GM04504 (cell line): ENCODE data around the gene TAF6.

Experiments
- DNase-seq: peaks from one replicate; pipeline ENCODE4 v3.0.0-alpha.2; 2012; ENCODE audit warnings: low read depth

Gene TAF6

DNA sequence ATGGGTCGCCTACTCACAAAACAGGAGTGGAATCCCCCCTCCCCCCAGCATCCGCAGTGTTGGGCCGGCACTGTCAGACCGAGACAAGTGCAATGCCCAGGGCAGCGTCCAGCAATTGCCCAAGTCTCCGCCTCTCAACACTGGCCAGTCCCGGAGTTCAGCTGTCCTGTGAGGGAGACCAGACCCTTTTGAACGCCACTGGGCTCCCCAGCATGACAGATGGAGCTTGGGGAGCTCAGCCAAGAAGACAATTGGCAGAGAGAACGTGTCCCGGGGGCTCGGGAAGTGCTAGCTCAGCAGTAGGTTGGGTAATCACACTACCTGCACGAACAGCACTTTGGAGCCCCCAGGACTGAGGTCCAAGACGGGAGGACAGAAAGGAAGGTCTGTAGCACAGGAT lies 25.7 kb downstream of the TAF6 start:
- DNase-seq, result no peak

DNA sequence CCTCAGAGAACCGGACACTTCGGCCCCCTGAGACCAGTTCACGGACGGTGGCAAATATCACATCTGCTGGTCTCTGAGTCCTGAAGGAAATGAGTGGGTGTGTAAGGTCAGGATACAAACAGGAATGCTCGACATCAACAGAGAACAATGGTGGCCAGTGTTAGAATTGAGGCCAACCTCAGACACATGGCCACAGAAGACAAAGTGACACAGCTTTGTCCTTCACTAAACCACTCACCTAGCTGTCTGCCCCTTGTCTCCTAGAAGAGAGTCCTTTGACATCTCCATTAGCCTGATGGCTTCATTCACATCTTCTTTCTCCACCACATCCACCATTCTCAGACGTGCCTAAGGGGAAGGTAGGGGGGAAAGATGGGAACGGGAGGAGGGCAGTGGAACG lies 26.1 kb downstream of the TAF6 start:
- DNase-seq, result no peak

DNA sequence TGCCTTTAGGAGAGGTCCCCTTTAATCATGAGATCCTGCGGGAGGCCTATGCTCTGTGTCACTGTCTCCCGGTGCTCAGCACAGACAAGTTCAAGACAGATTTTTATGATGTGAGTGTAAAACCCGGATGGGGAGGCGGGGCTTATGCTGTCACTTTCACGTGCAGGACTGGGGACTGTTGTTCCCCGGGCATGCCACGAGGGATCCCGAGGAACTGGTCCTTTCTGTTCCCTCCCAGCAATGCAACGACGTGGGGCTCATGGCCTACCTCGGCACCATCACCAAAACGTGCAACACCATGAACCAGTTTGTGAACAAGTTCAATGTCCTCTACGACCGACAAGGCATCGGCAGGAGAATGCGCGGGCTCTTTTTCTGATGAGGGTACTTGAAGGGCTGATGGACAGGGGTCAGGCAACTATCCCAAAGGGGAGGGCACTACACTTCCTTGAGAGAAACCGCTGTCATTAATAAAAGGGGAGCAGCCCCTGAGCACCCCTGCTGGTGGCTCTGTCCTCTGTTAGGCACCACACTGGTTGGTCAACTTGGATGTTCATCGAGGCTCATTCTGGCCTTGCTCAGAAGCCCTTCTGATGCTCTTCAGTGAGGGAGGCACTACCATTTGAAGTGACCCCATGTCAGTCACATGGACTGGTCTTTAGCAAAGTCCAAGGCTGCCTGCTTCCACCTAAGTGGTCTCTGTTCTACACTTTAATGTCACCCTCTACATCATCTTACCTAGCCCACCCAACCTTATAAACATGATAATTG lies 27.6 kb downstream of the TAF6 start:
- DNase-seq, result no peak

DNA sequence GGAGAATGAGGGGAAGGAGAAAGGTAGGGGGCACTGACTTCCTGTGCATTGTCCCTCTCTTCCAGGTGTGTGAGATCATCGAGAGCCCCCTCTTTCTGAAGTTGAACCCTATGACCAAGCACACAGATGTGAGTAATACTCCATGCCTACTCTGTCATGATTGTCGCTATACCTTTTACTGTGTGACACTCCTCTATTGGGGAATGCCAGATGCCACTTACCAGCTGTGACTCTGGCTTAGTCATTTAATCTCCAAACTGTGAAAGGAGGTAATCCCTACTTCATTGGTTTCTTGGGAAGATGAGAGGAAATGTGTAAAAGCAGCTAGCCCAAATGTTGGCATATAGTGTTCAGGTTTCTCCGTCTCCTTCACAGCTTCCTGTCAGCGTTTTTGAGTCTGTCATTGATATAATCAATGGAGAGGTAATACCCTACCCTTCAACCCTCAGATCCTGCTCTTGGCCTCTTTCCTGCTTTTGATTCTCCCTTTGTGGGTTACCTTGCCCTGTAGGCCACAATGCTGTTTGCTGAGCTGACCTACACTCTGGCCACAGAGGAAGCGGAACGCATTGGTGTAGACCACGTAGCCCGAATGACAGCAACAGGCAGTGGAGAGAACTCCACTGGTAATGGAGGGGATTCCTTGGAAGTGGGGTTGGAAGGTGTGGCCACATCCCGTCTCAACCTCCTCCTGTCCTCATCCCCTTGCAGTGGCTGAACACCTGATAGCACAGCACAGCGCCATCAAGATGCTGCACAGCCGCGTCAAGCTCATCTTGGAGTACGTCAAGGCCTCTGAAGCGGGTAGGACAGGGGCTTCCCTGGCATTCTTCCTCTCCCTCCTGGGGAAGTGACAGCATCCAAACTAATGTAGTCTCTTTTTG lies 28.4 kb downstream of the TAF6 start:
- no peak for DNase-seq

DNA sequence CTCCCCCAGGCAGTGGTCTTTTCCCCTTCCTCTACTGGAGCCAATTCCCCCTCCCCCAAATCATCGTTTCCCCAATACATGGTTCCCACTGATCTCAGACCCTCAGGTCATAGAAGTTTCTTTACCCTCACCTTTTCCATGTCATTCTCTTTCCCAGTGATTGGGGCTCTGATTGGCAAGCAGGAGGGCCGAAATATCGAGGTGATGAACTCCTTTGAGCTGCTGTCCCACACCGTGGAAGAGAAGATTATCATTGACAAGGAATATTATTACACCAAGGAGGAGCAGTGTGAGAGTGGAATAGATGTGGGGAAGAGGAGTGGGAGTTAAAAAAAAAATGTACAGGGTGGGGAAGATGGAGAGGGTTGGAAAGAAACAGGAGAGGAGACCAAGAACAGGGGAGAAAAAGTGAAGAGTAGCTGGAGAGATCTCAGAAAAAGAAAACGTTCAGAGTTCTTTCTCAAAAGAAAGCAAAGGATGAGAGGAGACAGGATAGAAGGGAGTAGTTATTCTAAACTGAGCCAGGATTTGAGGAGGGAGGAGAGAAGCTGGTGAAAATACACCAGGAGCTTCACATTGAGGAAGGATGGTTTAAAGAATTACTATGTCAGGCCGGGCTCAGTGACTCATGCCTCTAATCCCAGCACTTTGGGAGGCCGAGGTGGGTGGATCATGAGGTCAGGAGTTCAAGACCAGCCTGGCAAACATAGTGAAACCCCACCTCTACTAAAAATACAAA lies 29.5 kb downstream of the TAF6 start:
- no peak for DNase-seq

DNA sequence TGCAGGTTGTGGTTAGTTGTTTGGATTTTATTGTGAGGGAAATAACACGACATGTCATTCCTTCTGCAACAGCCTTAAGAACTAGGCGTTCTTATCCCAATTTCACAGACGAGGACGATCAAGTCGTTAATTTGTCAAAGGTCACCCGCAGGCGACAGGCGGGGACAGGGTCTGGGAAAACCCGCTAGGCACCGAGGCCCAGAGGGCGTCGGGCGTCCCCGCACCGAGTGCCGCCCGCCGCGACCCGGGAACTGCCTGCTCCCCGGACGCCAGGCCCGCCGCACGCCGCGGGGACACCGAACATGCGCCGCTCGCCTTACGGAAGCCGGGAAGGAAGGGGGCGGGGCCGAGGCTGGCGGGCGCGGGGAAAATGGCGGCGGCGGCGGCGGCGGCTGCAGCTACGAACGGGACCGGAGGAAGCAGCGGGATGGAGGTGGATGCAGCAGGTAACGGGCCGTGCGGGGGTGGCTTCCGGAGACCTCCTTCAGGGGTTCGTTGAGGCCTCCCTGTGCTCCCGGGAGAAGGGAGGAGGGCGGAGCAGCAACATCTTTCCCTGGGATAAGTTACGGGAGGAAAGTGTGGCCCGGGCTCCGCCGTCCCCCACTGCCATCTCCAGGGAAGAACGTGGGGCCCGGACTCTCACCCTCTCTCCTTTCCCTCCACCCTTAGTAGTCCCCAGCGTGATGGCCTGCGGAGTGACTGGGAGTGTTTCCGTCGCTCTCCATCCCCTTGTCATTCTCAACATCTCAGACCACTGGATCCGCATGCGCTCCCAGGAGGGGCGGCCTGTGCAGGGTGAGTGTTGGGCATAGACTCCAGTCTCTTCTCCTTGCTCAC lies 30.3 kb downstream of the TAF6 start, which contains the start of gene COPS6:
TSS of gene COPS6 (plus strand) at position 349 of the 837 bp plus-strand sequence. CDS start at position 371, 22 bp downstream.
- DNase-seq, result peak; percentile 55

DNA sequence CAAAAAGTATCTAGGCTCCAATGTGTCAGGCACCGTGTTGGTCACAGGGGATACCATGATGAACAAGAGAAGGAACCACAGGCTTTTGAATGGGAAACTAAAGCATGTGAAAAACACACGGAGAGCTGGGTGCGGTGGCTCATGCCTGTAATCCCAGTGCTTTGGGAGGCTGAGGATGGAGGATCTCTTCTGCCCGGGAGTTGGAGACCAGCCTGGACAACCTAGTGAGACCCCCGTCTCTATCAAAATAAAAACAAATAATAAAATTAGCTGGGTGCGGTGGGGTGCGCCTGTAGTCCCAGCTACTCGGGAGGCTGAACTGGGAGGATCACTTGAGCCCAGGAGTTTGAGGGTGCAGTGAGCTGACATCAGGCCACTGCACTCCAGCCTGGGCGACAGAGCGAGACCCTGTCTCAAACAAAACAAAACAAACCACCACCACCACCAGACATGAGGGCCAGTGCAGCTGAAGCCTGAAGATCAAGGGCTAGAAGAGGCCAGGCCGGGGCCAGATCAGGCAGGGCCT lies 31.0 kb downstream of the TAF6 start:
- DNase-seq, result no peak

DNA sequence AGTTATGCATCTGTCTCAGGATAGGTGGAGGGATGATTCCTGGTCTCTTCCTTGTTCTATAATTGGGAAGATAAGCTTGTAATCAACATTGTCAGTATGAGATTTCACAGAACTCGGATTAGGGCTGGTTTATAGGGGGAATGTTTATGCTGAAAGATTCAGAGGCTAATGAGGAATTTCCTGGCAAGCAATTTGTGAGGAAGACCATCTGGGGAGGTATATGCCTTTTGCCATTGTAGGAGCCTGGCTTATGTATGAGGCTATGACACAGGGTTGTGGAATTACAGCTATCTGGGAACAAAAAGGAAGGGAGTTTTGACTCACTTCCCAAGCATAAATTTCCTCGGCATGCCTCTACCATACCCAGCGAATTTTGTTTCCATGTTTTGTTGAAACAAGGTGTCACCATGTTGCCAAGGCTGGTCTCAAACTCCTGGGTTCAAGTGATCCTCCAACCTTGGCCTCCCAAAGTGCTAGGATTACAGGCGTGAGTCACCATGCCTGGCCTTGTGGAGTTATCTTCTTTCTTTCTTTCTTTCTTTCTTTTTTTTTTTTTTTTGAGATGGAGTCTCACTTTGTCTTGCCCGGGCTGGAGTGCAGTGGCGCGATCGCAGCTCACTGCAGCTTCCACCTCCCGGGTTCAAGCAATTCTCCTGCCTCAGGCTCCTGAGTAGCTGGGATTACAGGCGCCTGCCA lies 32.0 kb downstream of the TAF6 start:
- DNase-seq, result peak; percentile 97

DNA sequence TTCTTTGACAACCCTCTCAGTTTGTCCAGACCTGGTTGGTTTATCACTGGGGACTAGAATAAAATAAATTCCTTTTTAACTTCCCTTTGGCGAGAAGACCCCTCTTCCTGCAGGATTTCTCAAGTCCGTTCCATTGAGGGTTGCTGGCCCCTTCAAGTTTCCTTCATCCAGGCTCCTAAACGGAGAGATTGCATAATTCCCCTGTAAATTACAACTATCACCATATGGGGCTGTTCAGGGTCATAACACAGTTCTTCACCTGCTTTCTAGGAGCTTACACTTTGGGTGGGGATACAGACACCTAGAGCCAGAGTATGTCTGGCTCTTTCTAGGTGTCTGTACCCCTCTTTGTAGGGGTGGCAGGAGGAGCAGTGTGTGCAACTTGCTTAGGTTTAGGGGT lies 33.6 kb downstream of the TAF6 start:
- no peak for DNase-seq

DNA sequence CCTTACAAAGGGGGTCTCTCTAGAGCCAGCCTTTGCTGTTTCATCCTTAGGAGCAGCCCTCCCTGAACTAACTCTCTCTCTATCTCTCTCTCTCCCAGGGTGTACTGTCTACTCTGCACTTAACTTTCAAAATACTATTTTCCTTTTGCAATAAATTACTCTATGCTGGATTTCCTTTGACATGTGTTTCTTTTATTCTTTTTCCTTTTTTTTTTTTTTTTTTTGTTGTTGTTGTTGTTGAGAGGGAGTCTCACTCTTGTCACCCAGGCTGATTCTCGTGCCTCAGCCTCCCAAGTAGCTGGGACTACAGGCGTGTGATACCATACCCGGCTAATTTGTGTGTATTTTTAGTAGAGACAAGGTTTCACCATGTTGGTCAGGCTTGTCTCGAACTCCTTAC lies 36.2 kb downstream of the TAF6 start:
- DNase-seq, result no peak

DNA sequence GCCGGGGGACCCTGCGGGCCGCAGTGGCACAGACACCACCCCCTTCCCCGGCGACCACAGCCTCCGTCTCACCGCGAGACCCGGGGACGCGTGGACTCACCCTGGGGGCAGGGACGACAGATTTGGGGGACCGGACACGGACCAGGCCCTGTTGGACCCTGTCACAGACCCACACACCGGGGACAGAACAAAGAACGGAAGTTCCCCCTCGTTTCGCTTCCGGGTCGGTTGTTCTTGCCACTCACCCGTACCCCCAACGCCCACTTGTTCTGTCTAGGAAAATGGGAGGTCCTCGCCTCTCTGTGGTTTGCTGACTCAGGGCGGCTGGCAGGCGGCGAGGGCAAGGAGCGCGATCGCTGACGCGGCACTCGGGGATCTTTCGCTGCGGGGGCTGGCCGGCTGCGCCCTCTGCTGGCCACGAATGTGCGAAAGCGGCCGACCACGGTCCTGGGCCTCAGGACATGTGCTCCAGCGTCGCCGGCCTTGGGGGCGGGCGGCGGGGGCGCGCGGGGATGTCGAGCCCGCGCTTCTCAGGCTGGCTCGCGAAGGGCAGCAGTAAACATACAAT lies 37.5 kb downstream of the TAF6 start, which contains the start of gene ZNF3:
TSS of gene ZNF3 (minus strand) at position 189 of the 568 bp plus-strand sequence. CDS start 4,366 bp downstream, outside the sequence.
- peak; percentile 98 for DNase-seq

DNA sequence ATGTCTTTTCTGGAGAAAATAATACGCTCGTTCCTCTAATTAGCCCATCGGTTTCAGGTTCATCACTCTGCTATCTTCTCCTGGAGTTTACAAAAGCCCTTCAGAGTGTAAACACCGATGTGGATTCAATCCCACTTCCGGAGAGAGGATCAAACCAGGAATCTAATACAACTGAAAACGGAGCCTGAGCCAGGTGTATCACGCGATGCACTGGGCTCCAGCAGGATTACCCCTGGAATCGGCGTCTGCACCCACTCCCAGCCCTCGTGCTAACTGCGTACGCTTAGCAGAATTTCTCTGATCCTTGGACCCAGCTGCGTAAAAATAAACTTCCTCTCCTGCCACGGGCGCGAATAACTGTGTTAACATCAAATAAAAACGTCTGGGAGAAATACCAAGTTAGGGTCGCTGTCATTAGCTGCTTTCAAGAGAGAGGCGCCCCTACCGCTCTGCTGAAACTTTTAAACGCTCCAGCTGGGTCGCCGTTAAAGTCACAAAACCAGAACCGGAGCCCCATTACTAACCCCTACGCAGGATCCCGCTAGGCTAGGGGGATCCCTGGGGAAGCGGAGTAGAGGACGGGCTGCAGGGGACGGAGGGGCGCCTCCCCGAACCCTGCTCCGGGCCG lies 38.1 kb downstream of the TAF6 start:
- no peak for DNase-seq

DNA sequence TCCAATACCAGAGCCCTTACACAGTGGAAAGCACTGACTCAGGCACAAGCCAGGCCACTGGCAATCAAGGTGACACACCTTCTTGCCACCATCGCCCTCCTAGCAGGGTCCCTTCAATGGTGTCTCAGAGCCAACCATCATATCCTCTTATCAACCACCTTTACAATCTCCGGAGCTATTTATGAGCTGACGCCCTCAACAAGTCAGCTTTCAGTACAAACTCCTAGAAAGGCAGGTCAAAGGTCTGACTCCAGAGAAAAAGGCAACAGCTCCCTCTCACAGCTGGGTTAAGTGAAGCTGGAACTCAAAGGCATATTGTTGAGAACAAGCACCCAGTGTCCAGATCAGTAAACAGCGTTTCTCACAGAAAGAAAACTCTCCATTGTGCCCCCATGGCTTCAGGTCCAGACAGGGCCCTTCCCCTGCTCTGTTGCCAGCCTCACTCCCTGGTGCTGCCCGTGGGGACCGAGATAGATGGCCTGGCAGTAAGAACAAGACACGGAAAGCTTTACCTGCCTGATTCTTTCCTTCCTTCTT lies 40.1 kb downstream of the TAF6 start:
- no peak for DNase-seq

DNA sequence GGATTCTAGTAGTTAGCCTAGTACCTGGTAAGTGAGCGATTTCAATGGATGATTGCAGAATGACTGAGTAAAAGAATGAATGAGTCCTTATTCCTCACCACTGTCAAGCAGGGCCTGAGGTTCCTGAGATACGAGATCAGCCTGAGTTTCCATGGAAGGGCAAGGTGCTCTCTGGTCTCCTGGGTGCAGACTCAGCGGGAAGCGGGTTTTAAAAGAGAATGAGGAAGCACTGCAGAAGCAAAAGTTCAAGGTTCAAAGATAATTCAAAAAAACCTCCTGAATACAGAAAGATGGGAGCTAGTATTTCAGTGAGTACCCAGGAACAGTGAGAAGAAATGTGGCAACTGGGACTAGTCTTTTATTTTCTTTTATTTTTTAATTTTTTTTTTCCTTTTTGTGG lies 42.0 kb downstream of the TAF6 start:
- DNase-seq, result no peak

DNA sequence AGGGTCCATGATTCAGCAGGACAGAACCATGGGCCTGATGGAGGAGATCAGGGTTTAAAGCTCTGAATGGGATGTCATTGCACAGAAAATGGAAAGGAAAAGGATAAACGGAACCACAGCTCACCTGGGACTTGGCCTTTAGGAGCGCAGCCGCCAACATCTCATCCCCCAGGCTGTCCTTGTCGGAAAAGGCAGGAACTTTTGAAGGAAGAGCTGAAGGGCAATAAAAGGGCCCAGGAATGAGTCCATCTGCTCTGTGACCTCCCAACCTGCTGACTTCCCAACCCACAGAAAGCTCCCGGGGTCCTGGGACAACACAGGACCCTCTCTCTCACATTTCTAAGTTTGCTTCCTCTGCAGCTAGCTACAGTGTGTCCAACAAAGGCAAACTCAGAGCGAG lies 43.7 kb downstream of the TAF6 start:
- DNase-seq, result no peak

DNA sequence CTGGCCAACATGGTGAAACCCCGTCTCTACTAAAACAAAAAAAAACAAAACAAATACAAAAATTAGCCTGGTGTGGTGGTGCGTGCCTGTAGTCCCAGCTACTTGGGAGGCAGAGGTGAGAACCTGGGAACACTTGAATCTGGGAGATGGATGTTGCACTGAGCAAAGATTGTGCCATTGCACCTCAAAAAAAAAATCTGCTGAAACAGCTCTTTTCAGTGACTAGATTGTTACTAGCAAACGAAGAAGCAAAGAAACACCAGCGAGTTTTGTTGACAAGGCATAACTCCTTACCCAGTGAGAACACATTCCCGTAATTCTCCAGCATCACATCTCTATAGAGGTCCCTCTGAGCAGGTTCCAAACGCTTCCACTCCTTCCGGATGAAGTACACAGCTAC lies 44.3 kb downstream of the TAF6 start:
- no peak for DNase-seq

DNA sequence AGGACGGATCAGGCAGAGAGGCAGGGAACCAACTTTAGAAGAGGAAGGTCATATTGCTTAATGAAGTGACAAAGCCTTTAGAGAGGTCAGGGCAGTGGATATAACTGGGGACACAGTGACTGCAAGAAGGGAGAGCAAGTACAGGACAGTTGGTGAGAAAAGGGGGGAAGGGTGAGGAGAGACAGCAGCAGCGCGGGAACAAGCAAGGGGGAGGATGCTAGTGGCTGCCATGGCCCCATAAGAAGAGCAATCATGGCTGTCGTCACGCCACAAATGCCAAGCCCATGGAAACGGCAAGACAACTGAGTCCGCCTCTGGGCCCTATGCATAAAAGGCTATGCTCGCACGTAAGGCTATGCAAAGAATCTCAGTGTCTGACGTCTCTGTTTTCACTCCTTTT lies 46.7 kb downstream of the TAF6 start:
- no peak for DNase-seq

DNA sequence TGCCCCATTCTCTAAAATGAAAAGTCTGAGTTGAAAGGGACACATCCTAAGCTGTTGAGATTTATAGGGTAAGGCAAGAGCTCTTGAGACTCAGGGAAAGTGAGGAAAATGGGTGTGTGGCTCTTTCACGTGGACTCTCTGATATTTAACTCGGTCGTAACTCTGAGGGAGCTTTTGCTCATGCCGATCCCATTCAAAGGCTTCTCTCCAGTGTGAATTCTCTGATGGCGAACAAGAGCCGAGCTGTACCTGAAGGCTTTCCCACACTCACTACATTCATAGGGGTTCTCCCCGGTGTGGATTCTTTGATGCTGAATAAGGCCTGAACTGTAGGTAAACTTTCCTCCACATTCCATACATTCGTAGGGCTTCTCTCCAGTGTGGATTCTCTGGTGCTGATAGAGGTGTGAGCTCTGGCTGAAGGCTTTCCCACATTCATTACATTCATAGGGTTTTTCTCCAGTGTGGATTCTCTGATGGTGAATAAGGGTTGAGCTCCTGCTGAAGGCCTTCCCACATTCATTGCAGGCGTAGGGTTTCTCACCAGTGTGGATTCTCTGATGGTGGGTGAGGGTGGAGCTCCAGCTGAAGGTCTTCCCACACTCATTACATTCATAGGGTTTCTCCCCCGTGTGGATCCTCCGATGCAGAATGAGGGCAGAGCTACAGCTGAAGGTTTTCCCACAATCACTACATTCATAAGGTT lies 48.0 kb downstream of the TAF6 start:
- no peak for DNase-seq

DNA sequence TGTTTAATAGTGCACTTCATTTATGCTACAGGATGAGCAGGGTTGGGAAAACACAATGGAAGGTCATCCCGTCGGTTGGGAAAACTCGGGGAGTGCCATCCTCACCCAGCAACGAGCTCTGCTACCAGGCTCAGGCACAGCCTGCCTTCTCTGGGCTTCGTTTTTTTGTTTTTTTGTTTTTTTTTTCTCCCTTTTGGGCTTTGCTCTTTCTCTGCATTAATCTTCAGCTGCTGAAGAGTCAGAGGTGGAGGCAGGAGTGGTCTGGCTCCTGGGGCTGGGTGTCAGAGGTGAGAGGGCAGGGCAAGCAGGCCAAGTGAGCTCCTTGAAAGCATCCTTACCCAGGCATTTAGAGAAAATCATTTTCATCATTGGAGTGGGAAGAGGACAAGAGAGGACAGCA lies 49.2 kb downstream of the TAF6 start:
- no peak for DNase-seq
